Effector memory CD8-positive, alpha-beta T cell (primary cell): Measurements from ENCODE around the gene PLA2G4F.
"Not testable (repeated sequence)": the region's sequence is repeated elsewhere in the genome, so short reads cannot be mapped to it uniquely, and the experiment has no call there.

Experiments
- ATAC-seq: fragments of 150-1000 bp; cut with Tn5 transposase; replicated peaks from 2 replicates; pipeline ENCODE4 v1.10.0; 2021; ENCODE audit warnings: mild to moderate bottlenecking, moderate library complexity
- DNase-seq, 3 experiments: peaks; one replicate each; pipeline ENCODE4 v3.0.0; 2021
- H3K27ac Mint-ChIP-seq, 2 donors: one replicate each; pipeline ENCODE4 v1.8.0; 2022; ENCODE audit warnings: mild to moderate bottlenecking in 2 of 2, mixed read lengths in 2 of 2, moderate library complexity in 2 of 2
- H3K27me3 Mint-ChIP-seq, 2 donors: one replicate each; pipeline ENCODE4 v1.8.0; 2022; ENCODE audit warnings: mixed read lengths in 2 of 2
- H3K36me3 Mint-ChIP-seq: one replicate; pipeline ENCODE4 v1.8.0; 2022; ENCODE audit warnings: mild to moderate bottlenecking, moderate library complexity, mixed read lengths; ENCODE audit not compliant: insufficient read depth
- H3K4me1 Mint-ChIP-seq, 2 donors: one replicate each; pipeline ENCODE4 v1.8.0; 2022; ENCODE audit warnings: low read depth in 2 of 2, mixed read lengths in 2 of 2
- H3K4me3 Mint-ChIP-seq, 2 donors: one replicate each; pipeline ENCODE4 v1.8.0; 2022; ENCODE audit warnings: mild to moderate bottlenecking in 2 of 2, mixed read lengths in 2 of 2, moderate library complexity in 2 of 2
- H3K9me3 Mint-ChIP-seq, 2 donors: one replicate each; pipeline ENCODE4 v1.8.0; 2022; ENCODE audit warnings: mixed read lengths in 2 of 2

The PLA2G4F gene

GRCh38 chr15:42102646-42103235 is 53.7 kb downstream of the PLA2G4F start:
- peaks cover 26 to 67% of the 10 kb centered on the region in 2 donors for H3K27me3 Mint-ChIP-seq
- DNase-seq (no peak), ATAC-seq (no peak)

GRCh38 chr15:42101861-42102260 is 54.6 kb downstream of the PLA2G4F start:
- no peak for ATAC-seq
- H3K36me3 Mint-ChIP-seq: peaks cover 3% of the 10 kb centered on the region
- peaks cover 23 to 67% of the 10 kb centered on the region in 2 donors for H3K27me3 Mint-ChIP-seq
- H3K4me3 Mint-ChIP-seq: no peak overlapping the region
- no peaks in the 10 kb centered on the region for H3K9me3 Mint-ChIP-seq
- no peak overlapping the region for H3K27ac Mint-ChIP-seq
- no peaks in the 10 kb centered on the region for H3K4me1 Mint-ChIP-seq
- no peak for DNase-seq

More at GRCh38 chr15:42102646-42103235, 53.7 kb downstream of the PLA2G4F start:
- Mint-ChIP-seq H3K4me1 (peaks cover 0 to 3% of the 10 kb centered on the region in 2 donors), H3K4me3 (no peak overlapping the region), H3K27ac (no peak overlapping the region), H3K9me3 (no peaks in the 10 kb centered on the region), H3K36me3 (peaks cover 3% of the 10 kb centered on the region)

DNA sequence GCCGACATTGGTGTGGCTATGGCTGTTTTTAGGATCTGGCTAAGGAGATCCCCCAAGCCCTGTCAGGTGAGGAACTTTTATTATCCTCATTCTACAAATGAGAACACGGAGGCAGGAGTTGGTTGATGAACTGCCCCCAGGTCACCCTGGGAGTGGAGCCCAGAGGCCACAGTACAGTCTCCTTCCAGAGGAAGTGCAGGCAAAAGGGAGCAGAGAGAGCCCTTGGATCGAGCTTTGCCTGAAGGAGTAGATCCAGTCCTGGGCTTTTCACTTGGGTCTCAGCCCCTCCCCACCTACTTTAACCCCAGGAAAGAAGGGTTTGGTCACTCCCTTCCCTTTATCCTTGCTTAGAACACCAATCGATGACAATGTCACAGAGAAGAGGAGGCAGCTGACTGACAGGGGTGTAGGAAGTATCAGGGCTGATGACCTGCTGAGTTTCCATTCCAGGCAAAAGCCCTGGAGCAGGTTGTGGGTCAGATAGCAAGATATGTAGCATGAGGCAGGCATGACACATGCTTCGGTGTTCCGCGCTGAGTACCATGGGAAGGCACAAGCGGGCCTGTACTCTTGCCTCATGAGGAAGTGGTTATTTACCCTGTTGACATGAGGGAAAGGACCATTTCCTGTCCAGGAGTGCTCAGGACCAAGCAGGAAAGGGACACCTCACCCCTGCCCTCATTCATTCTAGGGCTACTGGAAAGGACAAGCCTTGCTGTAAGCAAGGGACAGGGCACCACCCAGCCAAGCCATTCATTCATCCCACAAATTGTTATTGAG is 56.2 kb downstream of the PLA2G4F start:
- H3K4me1 Mint-ChIP-seq: no peaks in the 10 kb centered on the region
- H3K27ac Mint-ChIP-seq: no peak overlapping the region
- H3K27me3 Mint-ChIP-seq: peaks cover 22 to 58% of the 10 kb centered on the region in 2 donors
- no peak overlapping the region for H3K4me3 Mint-ChIP-seq
- DNase-seq (no peak), ATAC-seq (no peak)
- H3K36me3 Mint-ChIP-seq: peaks cover 3% of the 10 kb centered on the region
- no peaks in the 10 kb centered on the region for H3K9me3 Mint-ChIP-seq

GRCh38 chr15:42097018-42097417 is 59.4 kb downstream of the PLA2G4F start:
- no peak overlapping the region for H3K4me3 Mint-ChIP-seq
- no peak overlapping the region for H3K27ac Mint-ChIP-seq
- no peak for ATAC-seq

DNA sequence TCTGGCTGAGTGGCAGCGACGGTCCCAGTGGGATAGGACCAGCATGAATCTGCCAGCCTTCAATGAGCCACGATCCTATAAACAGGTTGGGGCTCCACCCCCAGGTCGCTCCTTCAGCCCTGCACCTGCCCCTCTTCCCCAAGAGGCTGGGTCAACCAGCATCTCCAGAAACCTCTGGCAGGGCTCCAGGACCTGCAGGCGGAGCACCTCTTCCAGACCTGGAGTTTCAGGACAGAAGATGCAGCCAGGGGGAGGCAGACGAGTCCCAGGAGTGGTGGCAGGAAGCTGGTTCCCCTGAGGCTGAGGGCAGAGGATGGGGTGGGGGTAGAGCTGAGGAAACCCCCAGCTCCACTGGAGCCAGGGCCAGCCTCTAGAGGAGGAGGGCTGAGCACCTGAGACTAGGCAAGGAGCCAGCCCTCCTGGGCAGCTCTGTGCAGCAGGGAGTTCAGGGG is 61.9 kb downstream of the PLA2G4F start, which contains the start of gene PLA2G4D:
Gene PLA2G4D, minus strand, starts transcription at position 51 of the 452 bp plus-strand sequence. CDS start 103 bp downstream, outside the sequence.
- ATAC-seq: no peak
- Mint-ChIP-seq H3K36me3 (no peaks in the 10 kb centered on the region), H3K27ac (no peak within 1 kb of the TSS), H3K27me3 (peaks cover 33 to 53% of the 10 kb centered on the region in 2 donors), H3K4me1 (no peaks in the 10 kb centered on the region), H3K4me3 (no peak within 1 kb of the TSS), H3K9me3 (no peaks in the 10 kb centered on the region)
- no peak for DNase-seq

More at GRCh38 chr15:42097018-42097417, 59.4 kb downstream of the PLA2G4F start:
- DNase-seq: no peak
- H3K4me1 Mint-ChIP-seq: no peaks in the 10 kb centered on the region
- no peaks in the 10 kb centered on the region for H3K9me3 Mint-ChIP-seq
- H3K36me3 Mint-ChIP-seq: no peaks in the 10 kb centered on the region
- H3K27me3 Mint-ChIP-seq: peaks cover 29 to 59% of the 10 kb centered on the region in 2 donors

DNA sequence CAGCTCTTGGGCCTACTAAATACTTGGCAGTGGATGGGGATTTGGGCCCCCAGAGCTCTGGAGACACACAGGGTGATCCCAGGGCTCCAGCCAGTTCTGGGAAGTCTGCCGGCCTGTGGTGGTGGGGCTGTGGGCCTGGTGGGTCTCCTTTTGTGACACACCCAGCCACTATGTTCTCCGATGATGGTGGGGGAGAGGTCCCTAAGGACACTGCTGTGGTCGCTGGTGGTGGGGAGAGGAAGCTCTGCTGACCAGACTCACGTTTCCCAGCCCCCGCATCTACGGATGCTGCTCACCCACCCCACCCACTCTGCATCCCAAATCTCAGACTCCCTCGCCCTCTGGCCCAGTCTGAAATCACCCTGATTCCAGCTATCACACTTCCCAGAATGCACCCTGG is 62.5 kb downstream of the PLA2G4F start:
- Mint-ChIP-seq H3K27me3 (peaks cover 36 to 53% of the 10 kb centered on the region in 2 donors), H3K4me1 (no peaks in the 10 kb centered on the region), H3K4me3 (no peak overlapping the region), H3K36me3 (no peaks in the 10 kb centered on the region), H3K9me3 (no peaks in the 10 kb centered on the region), H3K27ac (no peak overlapping the region)
- ATAC-seq: no peak
- no peak for DNase-seq

- Mint-ChIP-seq H3K4me3 (no peak overlapping the region), H3K36me3 (no peaks in the 10 kb centered on the region), H3K9me3 (no peaks in the 10 kb centered on the region), H3K27ac (no peak overlapping the region), H3K4me1 (peaks cover 0 to 2% of the 10 kb centered on the region in 2 donors), H3K27me3 (peaks cover 30 to 52% of the 10 kb centered on the region in 2 donors)
- no peak for ATAC-seq
- DNase-seq: no peak
Observed at GRCh38 chr15:42092398-42093318, 63.8 kb downstream of the PLA2G4F start.

DNA sequence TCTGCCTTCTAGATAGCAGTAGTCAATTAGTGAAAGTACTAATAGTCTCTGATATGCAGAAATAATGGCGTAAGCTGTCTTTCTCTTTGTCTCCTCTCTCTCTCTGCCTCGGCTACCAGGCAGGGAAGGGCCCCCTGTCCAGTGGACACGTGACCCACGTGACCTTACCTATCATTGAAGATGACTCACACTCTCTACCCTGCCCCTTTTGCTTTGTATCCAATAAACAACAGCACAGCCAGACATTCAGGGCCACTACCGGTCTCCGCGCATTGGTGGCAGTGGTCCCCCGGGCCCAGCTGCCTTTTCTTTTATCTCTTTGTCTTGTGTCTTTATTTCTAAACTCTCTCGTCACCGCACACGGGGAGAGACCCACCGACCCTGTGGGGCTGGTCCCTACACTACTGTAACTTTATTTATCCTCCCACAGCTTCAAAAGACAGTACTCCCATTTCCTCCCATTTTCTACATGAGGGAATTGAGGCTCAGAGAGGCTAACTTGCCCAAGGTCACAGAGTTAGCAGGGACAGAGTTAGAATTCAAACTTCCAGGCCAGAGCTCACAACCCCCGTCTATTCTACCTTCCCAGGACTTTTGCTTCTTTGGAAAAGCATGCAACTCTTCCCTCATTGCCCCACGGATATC is 64.6 kb downstream of the PLA2G4F start:
- DNase-seq, H3K4me3 Mint-ChIP-seq, H3K36me3 Mint-ChIP-seq, ATAC-seq, H3K9me3 Mint-ChIP-seq, H3K27ac Mint-ChIP-seq, H3K4me1 Mint-ChIP-seq: not testable (repeated sequence)
- peaks cover 34 to 52% of the 10 kb centered on the region in 2 donors for H3K27me3 Mint-ChIP-seq

- Mint-ChIP-seq H3K27ac (no peak overlapping the region), H3K4me1 (peaks cover 0 to 2% of the 10 kb centered on the region in 2 donors), H3K36me3 (no peaks in the 10 kb centered on the region), H3K9me3 (no peaks in the 10 kb centered on the region), H3K4me3 (no peak overlapping the region), H3K27me3 (peaks cover 31 to 49% of the 10 kb centered on the region in 2 donors)
- no peak for ATAC-seq
- no peak for DNase-seq
Observed at GRCh38 chr15:42090781-42091180, 65.7 kb downstream of the PLA2G4F start.

GRCh38 chr15:42090370-42090769 is 66.1 kb downstream of the PLA2G4F start:
- H3K36me3 Mint-ChIP-seq: no peaks in the 10 kb centered on the region
- ATAC-seq (no peak), DNase-seq (no peak)
- H3K4me3 Mint-ChIP-seq: no peak overlapping the region
- H3K27ac Mint-ChIP-seq: no peak overlapping the region
- peaks cover 0 to 2% of the 10 kb centered on the region in 2 donors for H3K4me1 Mint-ChIP-seq
- peaks cover 31 to 49% of the 10 kb centered on the region in 2 donors for H3K27me3 Mint-ChIP-seq
- no peaks in the 10 kb centered on the region for H3K9me3 Mint-ChIP-seq

- H3K27ac Mint-ChIP-seq: no peak overlapping the region
- H3K36me3 Mint-ChIP-seq: no peaks in the 10 kb centered on the region
- H3K4me3 Mint-ChIP-seq: no peak overlapping the region
- peaks cover 31 to 51% of the 10 kb centered on the region in 2 donors for H3K27me3 Mint-ChIP-seq
- DNase-seq: no peak
- ATAC-seq: no peak
- no peaks in the 10 kb centered on the region for H3K9me3 Mint-ChIP-seq
- peaks cover 0 to 2% of the 10 kb centered on the region in 2 donors for H3K4me1 Mint-ChIP-seq
Observed at GRCh38 chr15:42089942-42090341, 66.5 kb downstream of the PLA2G4F start.
